ENCODE results near the gene TOPBP1. TPM values are rescaled to one million over a fixed set of nuclear protein-coding genes. Genes with fewer than 3 reads are reported as not detected.

TOPBP1 gene
- total and polyA plus RNA-seq, 2 experiments from 2014 or later = 20.5 to 23.4 TPM

DNA sequence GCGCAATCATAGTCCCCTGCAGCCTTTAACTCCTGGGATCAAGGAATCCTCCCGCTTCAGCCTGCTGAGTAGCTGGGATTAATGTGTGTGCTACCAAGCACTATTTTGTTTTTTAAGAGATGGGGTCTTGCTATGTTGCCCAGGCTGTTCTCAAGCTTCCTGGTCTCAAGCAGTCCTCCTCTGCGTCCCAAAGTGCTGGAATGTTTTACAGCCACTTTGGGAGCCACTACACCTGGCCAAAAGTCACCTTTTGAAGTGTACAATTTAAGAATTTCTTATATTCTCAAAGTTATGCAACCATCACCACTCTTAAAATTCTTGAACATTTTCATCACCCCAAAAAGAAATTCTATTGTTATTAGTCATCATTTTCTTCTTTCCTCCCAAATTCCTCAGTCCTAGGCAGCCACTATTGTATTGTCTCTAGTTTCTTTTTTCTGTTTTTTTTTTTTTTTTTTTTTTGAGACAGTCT is 70.4 kb downstream of the TOPBP1 start:
- DNase-seq (ENCODE audit: low read depth in 1 of 2, low spot score in 1 of 2) = peak in 1 of 2 donors; percentile 68
- H3K27ac ChIP-seq = no peak overlapping the region

GRCh38 chr3:133589503-133589902 is 72.2 kb downstream of the TOPBP1 start:
- H3K27ac ChIP-seq = peak overlapping the region; percentile 39
- H3K27me3 ChIP-seq = no peaks in the 10 kb centered on the region
- TF ChIP-seq, protein P1, sequence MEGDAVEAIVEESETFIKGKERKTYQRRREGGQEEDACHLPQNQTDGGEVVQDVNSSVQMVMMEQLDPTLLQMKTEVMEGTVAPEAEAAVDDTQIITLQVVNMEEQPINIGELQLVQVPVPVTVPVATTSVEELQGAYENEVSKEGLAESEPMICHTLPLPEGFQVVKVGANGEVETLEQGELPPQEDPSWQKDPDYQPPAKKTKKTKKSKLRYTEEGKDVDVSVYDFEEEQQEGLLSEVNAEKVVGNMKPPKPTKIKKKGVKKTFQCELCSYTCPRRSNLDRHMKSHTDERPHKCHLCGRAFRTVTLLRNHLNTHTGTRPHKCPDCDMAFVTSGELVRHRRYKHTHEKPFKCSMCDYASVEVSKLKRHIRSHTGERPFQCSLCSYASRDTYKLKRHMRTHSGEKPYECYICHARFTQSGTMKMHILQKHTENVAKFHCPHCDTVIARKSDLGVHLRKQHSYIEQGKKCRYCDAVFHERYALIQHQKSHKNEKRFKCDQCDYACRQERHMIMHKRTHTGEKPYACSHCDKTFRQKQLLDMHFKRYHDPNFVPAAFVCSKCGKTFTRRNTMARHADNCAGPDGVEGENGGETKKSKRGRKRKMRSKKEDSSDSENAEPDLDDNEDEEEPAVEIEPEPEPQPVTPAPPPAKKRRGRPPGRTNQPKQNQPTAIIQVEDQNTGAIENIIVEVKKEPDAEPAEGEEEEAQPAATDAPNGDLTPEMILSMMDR (IDR thresholded peaks at IDR 0.05; ENCODE audit: low read depth, low read length) = no peak
- no peaks in the 10 kb centered on the region for H3K9me3 ChIP-seq (ENCODE audit: low read depth)
- H3K4me3 ChIP-seq = no peak overlapping the region
- peaks cover 47% of the 10 kb centered on the region for H3K36me3 ChIP-seq
- H3K4me1 ChIP-seq (ENCODE audit: low read depth) = no peaks in the 10 kb centered on the region
- no peak for DNase-seq (ENCODE audit: low read depth in 1 of 2, low spot score in 1 of 2)

More for the DNA sequence above, 70.4 kb downstream of the TOPBP1 start:
- H3K4me3 ChIP-seq = no peak overlapping the region
- no peaks in the 10 kb centered on the region for H3K9me3 ChIP-seq (ENCODE audit: low read depth)
- H3K4me1 ChIP-seq (ENCODE audit: low read depth) = no peaks in the 10 kb centered on the region
- H3K36me3 ChIP-seq = peaks cover 32% of the 10 kb centered on the region
- no peaks in the 10 kb centered on the region for H3K27me3 ChIP-seq
- TF ChIP-seq, protein P1 (IDR thresholded peaks at IDR 0.05; ENCODE audit: low read depth, low read length) = no peak

GRCh38 chr3:133588784-133589465 is 72.8 kb downstream of the TOPBP1 start:
- Histone ChIP-seq H3K36me3 (peaks cover 53% of the 10 kb centered on the region), H3K4me1 (ENCODE audit: low read depth) (no peaks in the 10 kb centered on the region), H3K27me3 (no peaks in the 10 kb centered on the region), H3K4me3 (no peak overlapping the region), H3K27ac (peak overlapping the region; percentile 39), H3K9me3 (ENCODE audit: low read depth) (no peaks in the 10 kb centered on the region)
- peak in 1 of 2 donors; percentile 34 for DNase-seq (ENCODE audit: low read depth in 1 of 2, low spot score in 1 of 2)
- TF ChIP-seq, protein P1 (IDR thresholded peaks at IDR 0.05; ENCODE audit: low read depth, low read length) = no peak

DNA sequence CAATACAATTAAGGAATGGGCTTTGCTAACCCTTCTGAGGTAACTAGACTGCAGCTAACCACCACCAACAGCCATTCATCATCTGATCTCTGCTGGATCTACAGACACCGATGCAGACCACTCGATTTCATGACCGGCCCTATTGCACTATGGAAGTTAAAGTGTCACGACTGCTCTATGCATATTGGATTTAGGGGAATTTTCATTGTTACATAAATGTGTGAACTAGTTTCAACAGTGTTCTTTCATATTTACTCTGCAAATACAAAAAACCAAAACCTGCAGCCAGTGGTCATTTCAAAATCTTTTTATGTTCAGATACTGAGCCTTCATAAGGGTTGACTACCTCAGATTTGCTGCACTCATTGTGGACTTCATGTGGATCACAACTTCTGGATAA is 73.7 kb downstream of the TOPBP1 start:
- Histone ChIP-seq H3K36me3 (peaks cover 61% of the 10 kb centered on the region), H3K27me3 (no peaks in the 10 kb centered on the region), H3K4me3 (no peak overlapping the region), H3K27ac (no peak overlapping the region), H3K9me3 (ENCODE audit: low read depth) (no peaks in the 10 kb centered on the region), H3K4me1 (ENCODE audit: low read depth) (no peaks in the 10 kb centered on the region)
- TF ChIP-seq, protein P1 (IDR thresholded peaks at IDR 0.05; ENCODE audit: low read depth, low read length) = no peak
- no peak for DNase-seq (ENCODE audit: low read depth in 1 of 2, low spot score in 1 of 2)

DNA sequence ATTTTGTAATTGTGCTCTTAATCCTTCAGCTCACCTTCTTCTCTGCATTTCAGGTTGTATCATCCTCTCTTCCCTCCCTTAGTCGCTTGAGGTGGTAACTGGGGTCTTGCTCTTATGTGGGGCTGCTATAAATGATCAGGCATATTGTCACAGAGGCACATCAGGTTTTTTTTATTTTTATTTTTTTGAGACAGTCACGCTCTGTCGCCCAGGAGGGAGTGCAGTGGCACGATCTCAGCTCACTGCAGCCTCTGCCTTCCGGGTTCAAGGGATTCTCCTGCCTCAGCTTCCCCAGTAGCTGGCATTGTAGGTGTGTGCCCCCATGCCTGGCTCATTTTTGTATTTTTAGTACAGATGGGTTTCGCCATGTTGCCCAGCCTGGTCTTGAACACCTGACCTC is 78.3 kb downstream of the TOPBP1 start:
- H3K9me3 ChIP-seq (ENCODE audit: low read depth) = no peaks in the 10 kb centered on the region
- H3K36me3 ChIP-seq = peaks cover 69% of the 10 kb centered on the region

More for the DNA sequence above, 78.3 kb downstream of the TOPBP1 start:
- no peak for DNase-seq (ENCODE audit: low read depth in 1 of 2, low spot score in 1 of 2)
- Histone ChIP-seq H3K27ac (no peak overlapping the region), H3K27me3 (no peaks in the 10 kb centered on the region), H3K4me3 (no peak overlapping the region), H3K4me1 (ENCODE audit: low read depth) (no peaks in the 10 kb centered on the region)
- TF ChIP-seq, protein P1 (IDR thresholded peaks at IDR 0.05; ENCODE audit: low read depth, low read length) = no peak
